Adrenal gland (tissue), 12 donors: ENCODE results near the gene FOSL2. TPM values are rescaled to one million over a fixed set of nuclear protein-coding genes. Genes with fewer than 3 reads are reported as not detected.
A peak's percentile ranks its signal among the peaks of the same experiment; 100 is the strongest.

ENCODE experiments used
- DNase-seq, 7 donors: peaks; one replicate each; pipeline ENCODE4 v3.0.0-alpha.2; 2019 to 2020
- H3K27ac ChIP-seq, 5 donors: fragments of 200-600 bp; sonication (generic) in 4 of 5; 1 replicate in 3 of 5; 2 replicates in 2 of 5; pipeline versions ENCODE4 v1.5.1 to v1.8.0; 2016 to 2020; ENCODE audit warnings: mild to moderate bottlenecking in 1 of 5
- H3K27me3 ChIP-seq: fragments of 200-600 bp; 2 replicates; pipeline ENCODE4 v1.8.0; 2021
- H3K36me3 ChIP-seq, 2 donors: fragments of 200-600 bp; replicated peaks in 1 of 2; 1 replicate in 1 of 2; 2 replicates in 1 of 2; pipeline versions ENCODE4 v1.5.1 to v1.8.0; 2018 to 2022
- H3K4me1 ChIP-seq, 2 donors: fragments of 200-600 bp; replicated peaks in 1 of 2; 1 replicate in 1 of 2; 2 replicates in 1 of 2; pipeline versions ENCODE4 v1.5.1 to v1.8.0; 2018 to 2021
- H3K4me3 ChIP-seq, 4 donors: fragments of 200-600 bp; sonication (generic) in 3 of 4; one replicate each; pipeline ENCODE4 v1.5.1; 2016 to 2018
- H3K9me3 ChIP-seq, 3 donors: fragments of 200-600 bp; sonication (generic) in 1 of 3; replicated peaks in 1 of 3; 1 replicate in 2 of 3; 2 replicates in 1 of 3; pipeline versions ENCODE4 v1.5.1 to v1.8.0; 2016 to 2021
- CTCF ChIP-seq, 6 experiments: fragments of 450-650 bp in 4 of 6; fragments of 200-600 bp in 2 of 6; sonication (generic) in 1 of 6; IDR thresholded peaks; 1 replicate in 5 of 6; 2 replicates in 1 of 6; pipeline versions ENCODE4 v1.5.1 to v1.8.0; 2016 to 2021; ENCODE audit warnings: antibody characterized with exemption in 6 of 6, mild to moderate bottlenecking in 2 of 6, moderate library complexity in 1 of 6
- POLR2A ChIP-seq, 2 donors: fragments of 450-650 bp; IDR thresholded peaks; one replicate each; pipeline ENCODE4 v1.6.1; 2017; ENCODE audit warnings: antibody characterized with exemption in 2 of 2, mild to moderate bottlenecking in 2 of 2, moderate library complexity in 1 of 2
- WGBS, 4 donors: extraction: QIAGEN DNeasy Blood & Tissue Kit in 2 of 4; methylation state at CpG; one replicate each; pipeline versions ENCODE4 v1.1.5 to v1.1.7; 2013 to 2017; 5-methylcytosine and 5-hydroxymethylcytosine counted together
- intact Hi-C, 2 donors: fragments of 100-400 bp; cut with DNase I; formaldehyde crosslinking; loops; one replicate each; pipeline versions ENCODE4 v1.14.1 to v1.15.0; 2022 to 2023
- polyA plus RNA-seq, 3 donors: library from polyadenylated mRNA; stranded (reverse); fragments of 200-250 nt in 2 of 3; fragments of 350-450 nt in 1 of 3; fragmentation: Illumina TruSeq in 1 of 3; extraction: RNeasy Lipid Tissue Mini Kit (QIAGEN cat#74804) in 1 of 3; gene quantifications; one replicate each; pipeline ENCODE4 v1.2.3, GENCODE V29; 2013 to 2014
- total RNA-seq, 9 donors: library from RNA; depleted of rRNA in 4 of 9; stranded (reverse); fragments of >200 nt in 4 of 9; fragments of 120-200 nt in 1 of 9; fragmentation: NEBNext Ultra II Directional in 1 of 9; extraction: Animal tissue kit (Norgen Biotek cat#: 25700) in 1 of 9; gene quantifications; one replicate each; pipeline versions ENCODE4 v1.1.0 to v1.2.4, GENCODE V29; 2013 to 2023
- donor health status: healthy with polysubstance abuse.
- donor health status: Bipolar disorder and iron deficiency.
- donor health status: DM: yes; HTN: yes; CAD: no.
- donor health status: DM: no; HTN: no; CAD: no.
- donor health status: DM: no; HTN: no; CAD: no.
- donor health status: DM: yes; HTN: yes; CAD: no.

Gene FOSL2
- total and polyA plus RNA-seq, 12 donors, result 66.9 to 760 (median 413) TPM

- Histone ChIP-seq H3K36me3 (no peaks in the 10 kb centered on the region), H3K4me1 (no peaks in the 10 kb centered on the region), H3K27me3 (no peaks in the 10 kb centered on the region), H3K9me3 (no peaks in the 10 kb centered on the region), H3K4me3 (no peak overlapping the region), H3K27ac (no peak overlapping the region)
- intact Hi-C loops, result no loop called here
- WGBS, 4 donors, result 78 to 93% (median 89%) methylated on average over 5 of the region's 5 CpGs
- DNase-seq, result no peak
- no peak for TF ChIP-seq POLR2A (IDR thresholded peaks at IDR 0.05)
- no peak for TF ChIP-seq CTCF (IDR thresholded peaks at IDR 0.05)
Measured at GRCh38 chr2:28439127-28439526, 46.5 kb downstream of the FOSL2 start.

GRCh38 chr2:28439763-28440162, 47.1 kb downstream of the FOSL2 start:
- intact Hi-C loops, result no loop called here
- WGBS, 4 donors, result 94 to 99% (median 96%) methylated on average over 4 to 14 of the region's 14 CpGs

GRCh38 chr2:28442328-28442727, 49.7 kb downstream of the FOSL2 start:
- Histone ChIP-seq H3K9me3 (no peaks in the 10 kb centered on the region), H3K27ac (no peak overlapping the region), H3K27me3 (no peaks in the 10 kb centered on the region), H3K36me3 (no peaks in the 10 kb centered on the region), H3K4me1 (no peaks in the 10 kb centered on the region), H3K4me3 (no peak overlapping the region)
- DNase-seq, result no peak
- intact Hi-C loops, result no loop called here
- TF ChIP-seq CTCF (IDR thresholded peaks at IDR 0.05) (no peak), POLR2A (IDR thresholded peaks at IDR 0.05) (no peak)
- 75 to 82% (median 79%) methylated on average over 3 of the region's 3 CpGs for WGBS, 4 donors

More at GRCh38 chr2:28439763-28440162, 47.1 kb downstream of the FOSL2 start:
- H3K27ac ChIP-seq, result no peak overlapping the region
- H3K36me3 ChIP-seq, result no peaks in the 10 kb centered on the region
- no peak for TF ChIP-seq POLR2A (IDR thresholded peaks at IDR 0.05)
- no peak for TF ChIP-seq CTCF (IDR thresholded peaks at IDR 0.05)
- DNase-seq, result no peak
- H3K9me3 ChIP-seq, result no peaks in the 10 kb centered on the region
- no peaks in the 10 kb centered on the region for H3K27me3 ChIP-seq
- no peak overlapping the region for H3K4me3 ChIP-seq
- no peaks in the 10 kb centered on the region for H3K4me1 ChIP-seq

GRCh38 chr2:28444956-28445355, 52.3 kb downstream of the FOSL2 start:
- no peak overlapping the region for H3K4me3 ChIP-seq
- no peaks in the 10 kb centered on the region for H3K36me3 ChIP-seq
- no peak for TF ChIP-seq POLR2A (IDR thresholded peaks at IDR 0.05)
- no peak overlapping the region for H3K27ac ChIP-seq
- DNase-seq, result no peak
- no peaks in the 10 kb centered on the region for H3K27me3 ChIP-seq
- 90 to 100% (median 94%) methylated on average over 4 of the region's 4 CpGs for WGBS, 4 donors
- peaks cover 10 to 12% of the 10 kb centered on the region in 2 donors for H3K4me1 ChIP-seq
- no peaks in the 10 kb centered on the region for H3K9me3 ChIP-seq
- intact Hi-C loops, result no loop called here

- TF ChIP-seq POLR2A (IDR thresholded peaks at IDR 0.05) (no peak), CTCF (IDR thresholded peaks at IDR 0.05) (no peak)
- no peak overlapping the region for H3K4me3 ChIP-seq
- intact Hi-C loops, result no loop called here
- H3K36me3 ChIP-seq, result no peaks in the 10 kb centered on the region
- peak; percentile 66 to 84 (median 81) for DNase-seq
- H3K9me3 ChIP-seq, result no peaks in the 10 kb centered on the region
- 49 to 53% (median 50%) methylated on average over 7 of the region's 7 CpGs for WGBS, 4 donors
- no peaks in the 10 kb centered on the region for H3K27me3 ChIP-seq
- H3K4me1 ChIP-seq, result peaks cover 10 to 12% of the 10 kb centered on the region in 2 donors
- no peak overlapping the region for H3K27ac ChIP-seq
Measured at GRCh38 chr2:28445448-28446258, 53.0 kb downstream of the FOSL2 start.
